GM12878 (cell line): ENCODE results near the gene KLF7. TPM values are rescaled to one million over a fixed set of nuclear protein-coding genes. Genes with fewer than 3 reads are reported as not detected.

Experiments
- ATAC-seq: fragments of 200-7000 bp; cut with Tn5 transposase; 3 replicates; pipeline ENCODE4 v1.9.1; 2020; ENCODE audit warnings: mild to moderate bottlenecking, moderate library complexity
- BruUV-seq: library from RNA; stranded (reverse); fragments of 400-500 nt; replicated peaks from 2 replicates; lab custom pipeline; 2021; lab: Mats Ljungman, UMichigan
- CTCF ChIA-PET: fragments of 300-600 bp; sonication (Branson Sonifier 250); formaldehyde crosslinking; extraction: SDS; loops from one replicate; lab custom pipeline; 2021; ENCODE audit warnings: inconsistent platforms; lab: Yijun Ruan, JAX
- POLR2A ChIA-PET: fragments of 350-600 bp; formaldehyde crosslinking; extraction: SDS; loops from one replicate; lab custom pipeline; 2021; ENCODE audit warnings: inconsistent platforms; lab: Charles Lee
- RAD21 ChIA-PET: fragments of 300-600 bp; sonication (Branson Sonifier 250); formaldehyde crosslinking; loops from one replicate; lab custom pipeline; 2023; ENCODE audit warnings: antibody characterized with exemption; ENCODE audit not compliant: unreplicated experiment; lab: Charles Lee
- SMC1A ChIA-PET: fragments of 300-600 bp; sonication (Branson Sonifier 250); formaldehyde crosslinking; loops from one replicate; lab custom pipeline; 2023; ENCODE audit not compliant: unreplicated experiment, uncharacterized antibody; lab: Charles Lee
- DNase-seq: peaks from one replicate; pipeline ENCODE4 v3.0.0-alpha.2; 2011; ENCODE audit warnings: low read depth, low spot score
- FAIRE-seq: peaks from 3 replicates; lab custom pipeline; 2011; peaks lifted over from hg19 to GRCh38; lab: Jason Lieb, UNC
- H2AFZ ChIP-seq: 2 replicates; pipeline ENCODE4 v1.6.0; 2011; ENCODE audit warnings: low read depth, low read length, control low read depth; ENCODE audit not compliant: control insufficient read depth
- H3K27ac ChIP-seq: 2 replicates; pipeline ENCODE4 v1.5.1; 2011; ENCODE audit warnings: control low read depth; ENCODE audit not compliant: control insufficient read depth, insufficient read depth
- H3K27me3 ChIP-seq, 2 experiments: replicated peaks in 1 of 2; 2 replicates each; pipeline versions ENCODE4 v1.6.0 to v1.6.1; 2011; ENCODE audit warnings: low read length in 1 of 2; ENCODE audit not compliant: control insufficient read depth in 2 of 2, insufficient read depth in 2 of 2
- H3K36me3 ChIP-seq, 2 experiments: 2 replicates each; pipeline ENCODE4 v1.5.1; 2011; ENCODE audit warnings: low read length in 1 of 2; ENCODE audit not compliant: control insufficient read depth in 2 of 2, insufficient read depth in 2 of 2
- H3K4me1 ChIP-seq: 2 replicates; pipeline ENCODE4 v1.6.1; 2011; ENCODE audit warnings: mild to moderate bottlenecking, low read length, moderate library complexity, mixed read lengths; ENCODE audit not compliant: control insufficient read depth, insufficient read depth
- H3K4me2 ChIP-seq: 2 replicates; pipeline ENCODE4 v1.6.0; 2011; ENCODE audit warnings: control low read depth; ENCODE audit not compliant: control insufficient read depth, insufficient read depth
- H3K4me3 ChIP-seq: fragments of 200-600 bp; sonication (generic); 2 replicates; pipeline ENCODE4 v1.5.1; 2016
- H3K79me2 ChIP-seq: 2 replicates; pipeline ENCODE4 v1.6.0; 2011; ENCODE audit warnings: low read length; ENCODE audit not compliant: control insufficient read depth, insufficient read depth
- H3K9ac ChIP-seq: 2 replicates; pipeline ENCODE4 v1.8.0; 2011; ENCODE audit warnings: low read length, control low read depth, mixed read lengths; ENCODE audit not compliant: control insufficient read depth, insufficient read depth
- H3K9me3 ChIP-seq: replicated peaks from 3 replicates; pipeline ENCODE4 v1.5.1; 2011; ENCODE audit warnings: mild to moderate bottlenecking, low read length; ENCODE audit not compliant: control insufficient read depth, insufficient read depth
- H4K20me1 ChIP-seq: 2 replicates; pipeline ENCODE4 v1.6.0; 2011; ENCODE audit not compliant: control insufficient read depth, insufficient read depth
- BCLAF1 ChIP-seq: fragments of 450-650 bp; IDR thresholded peaks from 2 replicates; pipeline ENCODE4 v1.6.1; 2017; ENCODE audit warnings: antibody characterized with exemption, mild to moderate bottlenecking, moderate library complexity
- EED ChIP-seq: sonication (generic); IDR thresholded peaks from 2 replicates; pipeline ENCODE4 v1.6.1; 2016; ENCODE audit warnings: antibody characterized with exemption, low read depth
- IKZF2 ChIP-seq, 2 experiments: fragments of 450-650 bp; IDR thresholded peaks; 2 replicates each; pipeline ENCODE4 v1.6.1; 2017; ENCODE audit warnings: mild to moderate bottlenecking in 2 of 2, moderate library complexity in 2 of 2
- RUNX3 ChIP-seq: IDR thresholded peaks from 2 replicates; pipeline ENCODE4 v1.6.1; 2012; ENCODE audit warnings: low read length, inconsistent platforms
- SPI1 ChIP-seq: IDR thresholded peaks from 2 replicates; pipeline ENCODE4 v1.6.1; 2011; ENCODE audit warnings: low read depth, mild to moderate bottlenecking, low read length, moderate library complexity, borderline replicate concordance; ENCODE audit not compliant: insufficient read depth
- ZSCAN29 ChIP-seq: fragments of 450-650 bp; IDR thresholded peaks from 2 replicates; pipeline ENCODE4 v1.6.1; 2017; ENCODE audit warnings: mild to moderate bottlenecking, moderate library complexity
- WGBS: methylation state at CpG from one replicate; pipeline ENCODE4 v1.1.6; 2016; ENCODE audit warnings: low lambda C conversion rate; ENCODE audit not compliant: insufficient replicate concordance, insufficient coverage; ENCODE audit errors: missing lambda C conversion rate; 5-methylcytosine and 5-hydroxymethylcytosine counted together
- in situ Hi-C: fragments of 300-500 bp; cut with MboI; formaldehyde crosslinking; loops from 9 replicates; pipeline ENCODE4 v1.14.3; 2018; ENCODE audit warnings: mixed read lengths
- intact Hi-C: fragments of 100-400 bp; cut with micrococcal nuclease; formaldehyde crosslinking; loops from one replicate; pipeline ENCODE4 v1.14.2; 2022; ENCODE audit not compliant: unreplicated experiment
- polyA plus RNA-seq, 11 experiments: library from polyadenylated mRNA; depleted of rRNA in 4 of 11; unstranded in 6 of 11; stranded (reverse) in 5 of 11; fragments of >200 nt; fragmentation: Nextera tagmentation in 4 of 11; fragmentation: Illumina TruSeq in 1 of 11; extraction: Ambion mirVana in 4 of 11; extraction: Trizol in 1 of 11; gene quantifications; 1 replicate in 1 of 11; 2 replicates in 10 of 11; pipeline versions ENCODE4 v1.2.1 to v1.2.3, GENCODE V29; 2011 to 2016; ENCODE audit warnings: inconsistent platforms in 2 of 11, missing spikeins in 2 of 11, low read depth in 1 of 11
- total RNA-seq, 4 experiments: library from RNA; depleted of rRNA in 3 of 4; stranded (reverse); fragments of >200 nt in 3 of 4; fragmentation: Illumina TruSeq in 1 of 4; extraction: Trizol in 1 of 4; gene quantifications; 2 replicates each; pipeline versions ENCODE4 v1.2.1 to v1.2.3, GENCODE V29; 2013 to 2021

The KLF7 gene
- total and polyA plus RNA-seq, 10 of the 15 experiments (the other 5 are each of a cell fraction or from before 2014, with no cell fraction given) = 2.4 to 24.8 (median 8.5) TPM

GRCh38 chr2:207135801-207136457 is 29.8 kb downstream of the KLF7 start:
- Histone ChIP-seq H3K4me2 (no peak overlapping the region), H3K27me3 (no peaks in the 10 kb centered on the region), H3K9me3 (no peaks in the 10 kb centered on the region), H3K9ac (no peak overlapping the region), H4K20me1 (no peaks in the 10 kb centered on the region), H3K79me2 (peaks cover 13% of the 10 kb centered on the region), H2AFZ (no peak overlapping the region), H3K4me3 (no peak overlapping the region), H3K36me3 (no peaks in the 10 kb centered on the region; a peak in 1 of 4 replicates), H3K4me1 (peaks cover 2% of the 10 kb centered on the region; the same call in 1 of the 2 replicates), H3K27ac (no peak overlapping the region)
- SMC1A ChIA-PET = no interaction called here
- BruUV-seq = no TSS peak
- ATAC-seq = peak; percentile 42
- in situ Hi-C loops = no loop called here
- TF ChIP-seq ZSCAN29 (no peak), RUNX3 (0 out of 2 replicates have a peak, but pooled peaks have one; percentile 4), BCLAF1 (no peak), IKZF2 (IDR thresholded peaks at IDR 0.05) (peak; percentile 21 to 22; a peak in 2 of 4 replicates), EED (peak; percentile 79), SPI1 (peak; percentile 81)
- intact Hi-C loops = no loop called here
- 81% methylated on average over 9 of the region's 9 CpGs for WGBS
- RAD21 ChIA-PET = no interaction called here
- CTCF ChIA-PET = no interaction called here
- POLR2A ChIA-PET = interaction anchor here (0.5 kb wide), 1 partner anchor 891 kb away, joined by 3 read pairs; no protein-coding TSS in a partner anchor
- no peak for FAIRE-seq
- DNase-seq = no peak
